ENCODE measurements around the gene ALG13.

DNA sequence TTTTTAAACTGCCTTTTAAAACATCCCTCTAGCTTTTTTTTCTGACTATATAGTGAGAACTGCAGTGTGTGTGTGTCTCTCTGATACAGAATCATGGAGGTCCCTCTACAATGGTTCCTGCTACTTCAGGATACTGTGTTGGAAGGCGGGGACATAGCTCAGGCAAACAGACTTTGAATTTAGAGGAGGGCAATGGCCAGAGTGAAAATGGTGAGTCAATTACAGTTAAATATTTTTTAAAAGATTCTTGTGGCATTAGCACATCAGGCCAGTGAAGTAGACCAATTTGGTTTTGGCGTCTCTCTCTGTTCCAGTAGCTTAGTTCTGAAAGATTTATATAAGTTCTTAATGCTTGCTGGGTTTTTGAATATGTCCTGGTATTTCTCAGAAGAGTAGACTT is 47.1 kb downstream of the ALG13 start:
- TF ChIP-seq, protein P1, sequence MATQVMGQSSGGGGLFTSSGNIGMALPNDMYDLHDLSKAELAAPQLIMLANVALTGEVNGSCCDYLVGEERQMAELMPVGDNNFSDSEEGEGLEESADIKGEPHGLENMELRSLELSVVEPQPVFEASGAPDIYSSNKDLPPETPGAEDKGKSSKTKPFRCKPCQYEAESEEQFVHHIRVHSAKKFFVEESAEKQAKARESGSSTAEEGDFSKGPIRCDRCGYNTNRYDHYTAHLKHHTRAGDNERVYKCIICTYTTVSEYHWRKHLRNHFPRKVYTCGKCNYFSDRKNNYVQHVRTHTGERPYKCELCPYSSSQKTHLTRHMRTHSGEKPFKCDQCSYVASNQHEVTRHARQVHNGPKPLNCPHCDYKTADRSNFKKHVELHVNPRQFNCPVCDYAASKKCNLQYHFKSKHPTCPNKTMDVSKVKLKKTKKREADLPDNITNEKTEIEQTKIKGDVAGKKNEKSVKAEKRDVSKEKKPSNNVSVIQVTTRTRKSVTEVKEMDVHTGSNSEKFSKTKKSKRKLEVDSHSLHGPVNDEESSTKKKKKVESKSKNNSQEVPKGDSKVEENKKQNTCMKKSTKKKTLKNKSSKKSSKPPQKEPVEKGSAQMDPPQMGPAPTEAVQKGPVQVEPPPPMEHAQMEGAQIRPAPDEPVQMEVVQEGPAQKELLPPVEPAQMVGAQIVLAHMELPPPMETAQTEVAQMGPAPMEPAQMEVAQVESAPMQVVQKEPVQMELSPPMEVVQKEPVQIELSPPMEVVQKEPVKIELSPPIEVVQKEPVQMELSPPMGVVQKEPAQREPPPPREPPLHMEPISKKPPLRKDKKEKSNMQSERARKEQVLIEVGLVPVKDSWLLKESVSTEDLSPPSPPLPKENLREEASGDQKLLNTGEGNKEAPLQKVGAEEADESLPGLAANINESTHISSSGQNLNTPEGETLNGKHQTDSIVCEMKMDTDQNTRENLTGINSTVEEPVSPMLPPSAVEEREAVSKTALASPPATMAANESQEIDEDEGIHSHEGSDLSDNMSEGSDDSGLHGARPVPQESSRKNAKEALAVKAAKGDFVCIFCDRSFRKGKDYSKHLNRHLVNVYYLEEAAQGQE (IDR thresholded peaks at IDR 0.05; ENCODE audit: insufficient read depth in 1 of 2, low read depth in 2 of 2, low read length in 2 of 2) = no peak
- no peak for TF ChIP-seq POLR2AphosphoS5 (IDR thresholded peaks at IDR 0.05; ENCODE audit: low read depth, low read length)
- TF ChIP-seq FOXP2 (optimal IDR thresholded peaks at IDR 0.05; ENCODE audit: borderline replicate concordance, extremely low read depth, extremely low read length, insufficient read depth) = no peak

Measured in PFSK-1 (cell line).